HUES48 (cell line): Measurements from ENCODE around the gene MYO3B.

Source experiments
- H3K27ac ChIP-seq: one replicate; pipeline ENCODE4 v1.7.0; 2013; ENCODE audit warnings: low read depth, low read length, inconsistent platforms
- H3K27me3 ChIP-seq: 2 replicates; pipeline ENCODE4 v1.6.1; 2013; ENCODE audit warnings: mild to moderate bottlenecking, low read length; ENCODE audit not compliant: control insufficient read depth, insufficient read depth
- H3K36me3 ChIP-seq: 2 replicates; pipeline ENCODE4 v1.6.1; 2013; ENCODE audit warnings: low read length; ENCODE audit not compliant: control insufficient read depth, insufficient read depth
- H3K4me1 ChIP-seq: 2 replicates; pipeline ENCODE4 v1.6.1; 2013; ENCODE audit warnings: mild to moderate bottlenecking, low read length; ENCODE audit not compliant: control insufficient read depth, insufficient read depth
- H3K4me3 ChIP-seq: 2 replicates; pipeline ENCODE4 v1.5.1; 2013; ENCODE audit warnings: mild to moderate bottlenecking, low read depth, low read length
- H3K9ac ChIP-seq: 2 replicates; pipeline ENCODE4 v1.6.1; 2013; ENCODE audit warnings: mild to moderate bottlenecking, low read depth, low read length, moderate library complexity
- H3K9me3 ChIP-seq: 2 replicates; pipeline ENCODE4 v1.6.1; 2013; ENCODE audit warnings: low read length; ENCODE audit not compliant: control insufficient read depth, insufficient read depth

Gene MYO3B

DNA sequence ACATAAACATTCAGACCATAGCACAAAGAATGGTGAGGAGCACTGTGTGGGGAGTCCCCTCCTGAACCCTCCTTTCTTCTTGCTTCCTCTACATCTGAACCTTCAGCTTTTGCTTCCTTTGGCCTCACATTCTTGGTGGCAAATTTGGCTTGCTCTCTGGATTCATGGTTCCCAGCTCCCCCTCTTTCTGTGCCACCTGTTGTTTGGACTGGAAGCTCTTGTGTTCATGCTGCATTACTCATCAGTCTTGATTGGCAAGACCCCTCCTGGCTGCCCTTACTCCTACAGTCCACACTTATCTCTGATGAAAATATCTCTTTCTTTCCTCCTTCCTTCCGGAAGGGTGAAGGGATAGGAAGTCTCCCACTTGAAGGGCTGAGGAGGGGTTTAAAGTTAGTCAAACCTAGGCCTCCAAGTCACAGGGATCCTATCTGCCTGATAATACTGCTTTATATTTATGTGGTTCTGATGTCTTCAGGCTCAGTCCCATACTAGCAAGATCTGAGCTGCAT, 70.0 kb downstream of the MYO3B start:
- H3K27ac ChIP-seq, result no peak overlapping the region
- H3K4me3 ChIP-seq, result no peak overlapping the region
- H3K36me3 ChIP-seq, result no peaks in the 10 kb centered on the region
- H3K27me3 ChIP-seq, result no peaks in the 10 kb centered on the region
- H3K9ac ChIP-seq, result no peak overlapping the region
- no peaks in the 10 kb centered on the region for H3K9me3 ChIP-seq
- H3K4me1 ChIP-seq, result no peaks in the 10 kb centered on the region

DNA sequence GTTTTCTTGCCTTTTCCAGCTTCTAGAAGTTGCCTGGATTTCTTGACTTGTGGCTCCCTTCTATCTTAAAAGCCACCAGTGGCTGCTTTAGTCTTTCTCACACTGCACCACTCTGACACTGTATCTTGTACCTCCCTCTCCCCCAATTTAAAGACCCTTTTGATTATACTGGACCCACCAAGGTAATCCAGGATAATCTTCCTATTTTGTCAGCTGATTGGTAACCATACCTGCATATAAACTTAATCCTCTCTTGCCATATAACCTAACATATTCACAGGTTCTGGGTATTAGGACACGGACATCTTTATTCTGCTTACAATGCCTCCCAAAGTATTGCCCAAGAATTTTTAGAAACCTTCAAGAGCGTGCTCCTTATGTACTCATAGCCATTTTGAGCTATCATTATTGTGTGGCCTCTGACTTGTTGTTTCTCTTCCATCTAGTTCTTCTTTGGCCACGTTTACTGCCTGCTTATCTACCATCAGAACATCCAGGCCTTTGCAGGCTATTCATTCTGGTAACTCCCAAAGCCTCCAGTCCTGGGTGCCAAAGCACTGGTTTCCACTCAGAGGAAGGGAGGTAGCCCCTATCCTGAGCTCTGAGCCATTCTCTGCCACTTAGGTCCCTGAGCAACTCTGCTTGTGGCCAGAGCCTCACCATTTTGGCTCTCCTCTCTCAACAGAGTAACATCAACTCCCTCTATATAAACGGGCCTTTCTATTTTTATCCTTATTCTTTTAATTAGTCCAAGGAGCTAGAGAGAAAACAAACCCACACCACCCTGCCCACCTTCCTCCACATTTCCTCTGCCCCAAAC, 70.8 kb downstream of the MYO3B start:
- H3K9ac ChIP-seq, result no peak overlapping the region
- H3K4me1 ChIP-seq, result no peaks in the 10 kb centered on the region
- no peaks in the 10 kb centered on the region for H3K36me3 ChIP-seq
- H3K27me3 ChIP-seq, result no peaks in the 10 kb centered on the region
- no peak overlapping the region for H3K4me3 ChIP-seq
- H3K27ac ChIP-seq, result no peak overlapping the region
- H3K9me3 ChIP-seq, result no peaks in the 10 kb centered on the region

DNA sequence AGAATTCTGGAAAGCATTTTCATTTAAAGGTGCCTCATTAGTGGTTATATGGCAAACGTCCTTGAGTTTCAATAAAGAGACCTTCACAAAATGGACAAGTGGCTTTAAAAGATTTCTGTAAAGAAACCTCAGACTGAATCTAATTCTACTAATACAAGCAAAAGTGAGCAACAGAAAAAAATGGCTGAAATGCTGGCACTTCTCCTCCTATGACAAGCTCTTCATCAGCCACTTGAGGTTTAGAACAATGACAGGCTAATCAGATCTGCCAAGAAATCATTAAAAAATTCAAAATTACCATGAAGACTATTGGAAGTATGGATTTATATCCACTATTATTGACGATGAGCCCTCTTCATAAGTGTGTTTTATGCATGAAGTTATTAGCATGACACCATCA, 71.8 kb downstream of the MYO3B start:
- H3K27ac ChIP-seq, result no peak overlapping the region
- H3K4me1 ChIP-seq, result no peaks in the 10 kb centered on the region
- H3K36me3 ChIP-seq, result no peaks in the 10 kb centered on the region

DNA sequence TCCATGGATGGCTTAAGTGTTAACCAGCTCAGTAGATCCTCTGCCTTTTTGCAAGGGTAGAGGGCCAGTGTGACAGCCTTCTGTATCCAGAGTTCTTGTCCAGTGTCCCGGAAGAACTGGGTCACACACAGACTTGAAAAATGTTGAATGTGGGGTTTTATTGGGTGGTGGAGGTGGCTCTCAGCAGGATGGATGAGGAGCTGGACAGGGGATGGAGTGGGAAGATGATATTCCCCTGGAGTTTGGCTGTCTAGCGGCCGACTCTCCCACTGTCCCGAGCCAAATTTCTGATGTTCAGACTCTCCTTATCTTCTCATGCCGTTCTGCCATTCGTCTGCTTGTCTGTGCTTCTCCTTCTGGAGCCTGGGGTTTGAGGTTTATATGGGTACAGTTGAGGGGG, 72.6 kb downstream of the MYO3B start:
- no peak overlapping the region for H3K27ac ChIP-seq
- H3K27me3 ChIP-seq, result no peaks in the 10 kb centered on the region
- H3K4me3 ChIP-seq, result no peak overlapping the region
- H3K36me3 ChIP-seq, result no peaks in the 10 kb centered on the region
- no peak overlapping the region for H3K9ac ChIP-seq
- no peaks in the 10 kb centered on the region for H3K9me3 ChIP-seq
- H3K4me1 ChIP-seq, result no peaks in the 10 kb centered on the region

More for the DNA sequence above, 71.8 kb downstream of the MYO3B start:
- Histone ChIP-seq H3K9me3 (no peaks in the 10 kb centered on the region), H3K27me3 (no peaks in the 10 kb centered on the region), H3K9ac (no peak overlapping the region), H3K4me3 (no peak overlapping the region)

DNA sequence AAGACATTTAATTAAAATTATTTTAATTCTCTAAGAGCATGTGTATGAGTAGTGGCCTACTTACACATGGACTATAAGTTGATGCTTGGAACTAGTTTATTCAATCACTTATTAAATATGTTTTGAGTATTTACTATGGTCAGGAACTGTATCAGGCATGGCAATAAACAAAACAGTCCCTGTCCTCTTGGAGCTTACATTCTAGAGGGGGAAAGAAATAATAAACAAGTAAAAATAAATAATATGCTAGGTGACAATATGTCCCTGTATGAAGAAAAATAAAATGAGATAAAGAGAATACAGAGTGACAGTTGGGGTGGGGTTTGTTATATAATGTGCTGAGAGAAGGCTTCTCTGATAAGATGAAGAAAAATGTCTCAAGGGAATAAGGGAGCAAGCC, 74.5 kb downstream of the MYO3B start:
- H3K27ac ChIP-seq, result no peak overlapping the region
- H3K9ac ChIP-seq, result no peak overlapping the region
- no peak overlapping the region for H3K4me3 ChIP-seq
- no peaks in the 10 kb centered on the region for H3K36me3 ChIP-seq
- no peaks in the 10 kb centered on the region for H3K27me3 ChIP-seq
- H3K4me1 ChIP-seq, result no peaks in the 10 kb centered on the region
- no peaks in the 10 kb centered on the region for H3K9me3 ChIP-seq

DNA sequence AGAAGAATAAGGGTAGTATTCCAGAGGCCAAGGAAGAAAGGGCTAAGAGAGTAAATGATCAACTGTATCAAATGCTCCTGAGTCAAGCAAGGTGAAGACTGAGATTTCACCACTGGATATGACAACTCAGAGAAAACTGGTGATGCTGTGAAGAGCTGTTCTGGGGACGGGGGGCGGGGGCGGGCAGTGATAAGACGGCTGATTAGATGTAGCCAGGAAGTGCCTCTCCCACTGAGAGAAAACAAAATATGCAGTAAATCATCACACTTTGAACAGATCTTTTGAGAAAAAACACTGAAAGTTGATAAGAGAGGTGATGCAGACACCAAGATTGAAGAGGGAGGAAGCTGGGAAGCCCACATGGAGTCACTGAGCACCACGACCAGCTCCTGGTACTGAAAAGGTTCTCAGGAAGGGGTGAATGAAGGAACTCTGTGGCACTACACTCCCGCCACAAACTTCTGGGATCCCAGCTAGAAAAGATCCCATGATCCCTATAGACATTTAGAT, 75.8 kb downstream of the MYO3B start:
- H3K27ac ChIP-seq, result no peak overlapping the region
- no peaks in the 10 kb centered on the region for H3K27me3 ChIP-seq
- H3K4me1 ChIP-seq, result no peaks in the 10 kb centered on the region
- H3K36me3 ChIP-seq, result no peaks in the 10 kb centered on the region
- H3K4me3 ChIP-seq, result no peak overlapping the region
- no peak overlapping the region for H3K9ac ChIP-seq
- H3K9me3 ChIP-seq, result no peaks in the 10 kb centered on the region

DNA sequence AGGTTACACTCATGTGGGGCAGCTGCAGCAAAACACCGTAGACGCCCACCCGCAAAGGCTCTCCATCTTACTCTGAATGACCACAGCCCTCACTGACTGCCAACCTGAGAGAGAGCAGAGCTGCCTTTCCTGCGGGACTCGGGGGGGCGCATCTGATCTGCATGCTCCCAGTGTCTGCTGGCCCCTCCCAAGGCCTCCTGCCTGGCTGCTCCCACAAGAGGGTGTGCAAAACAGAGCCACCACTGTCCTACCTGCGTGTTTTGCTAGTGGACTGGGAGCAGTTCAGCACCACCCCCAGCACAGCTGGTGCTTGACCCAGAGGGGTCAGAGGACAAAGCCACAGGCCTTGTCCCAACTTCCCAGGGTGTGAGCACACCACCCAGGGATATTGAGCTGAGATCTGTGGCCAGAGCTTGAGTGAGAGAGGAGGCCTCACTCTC, 76.4 kb downstream of the MYO3B start:
- H3K4me1 ChIP-seq, result no peaks in the 10 kb centered on the region
- H3K27me3 ChIP-seq, result no peaks in the 10 kb centered on the region
- H3K27ac ChIP-seq, result no peak overlapping the region
- H3K4me3 ChIP-seq, result no peak overlapping the region
- H3K9me3 ChIP-seq, result no peaks in the 10 kb centered on the region
- H3K9ac ChIP-seq, result no peak overlapping the region
- H3K36me3 ChIP-seq, result no peaks in the 10 kb centered on the region

DNA sequence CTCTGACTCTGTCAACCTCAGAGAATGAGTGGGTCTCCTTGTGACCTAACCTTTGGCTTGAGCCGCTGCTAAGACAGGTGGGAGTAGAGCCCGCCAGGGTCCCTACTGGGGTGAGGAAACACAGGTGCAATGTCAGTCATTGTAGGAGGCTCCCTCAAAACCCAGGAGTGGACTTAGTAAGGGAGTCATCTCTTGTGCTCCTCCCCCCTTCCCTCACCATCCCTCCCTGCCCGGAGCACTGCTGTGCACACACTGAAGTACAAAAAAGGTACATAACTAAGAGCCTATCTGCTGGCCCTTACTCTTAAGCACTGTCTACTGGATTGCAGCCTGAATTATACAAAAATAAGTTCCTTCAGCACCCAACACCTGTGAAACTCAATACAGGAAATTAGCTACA, 77.2 kb downstream of the MYO3B start:
- Histone ChIP-seq H3K4me3 (no peak overlapping the region), H3K27ac (no peak overlapping the region), H3K9me3 (no peaks in the 10 kb centered on the region), H3K27me3 (no peaks in the 10 kb centered on the region), H3K36me3 (no peaks in the 10 kb centered on the region), H3K9ac (no peak overlapping the region), H3K4me1 (no peaks in the 10 kb centered on the region)

DNA sequence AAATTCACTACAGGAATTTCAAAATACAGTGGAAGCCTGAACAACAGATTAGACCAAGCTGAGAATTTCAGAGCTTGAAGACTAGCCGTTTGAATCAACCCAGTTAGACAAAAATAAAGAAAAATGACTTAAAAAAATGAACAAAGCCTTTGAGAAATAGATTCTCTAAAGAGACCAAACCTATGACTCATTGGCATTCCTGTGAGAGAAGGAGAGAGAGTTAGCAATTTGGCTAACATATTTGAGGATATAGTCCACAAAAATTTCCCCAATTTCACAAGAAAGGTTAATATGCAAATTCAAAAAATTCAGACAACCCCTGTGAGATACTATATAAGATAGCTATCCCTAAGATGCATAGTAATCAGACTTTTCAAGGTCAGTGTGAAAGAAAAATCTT, 78.0 kb downstream of the MYO3B start:
- Histone ChIP-seq H3K27me3 (no peaks in the 10 kb centered on the region), H3K27ac (no peak overlapping the region), H3K9me3 (no peaks in the 10 kb centered on the region), H3K4me3 (no peak overlapping the region), H3K4me1 (no peaks in the 10 kb centered on the region), H3K9ac (no peak overlapping the region), H3K36me3 (no peaks in the 10 kb centered on the region)

DNA sequence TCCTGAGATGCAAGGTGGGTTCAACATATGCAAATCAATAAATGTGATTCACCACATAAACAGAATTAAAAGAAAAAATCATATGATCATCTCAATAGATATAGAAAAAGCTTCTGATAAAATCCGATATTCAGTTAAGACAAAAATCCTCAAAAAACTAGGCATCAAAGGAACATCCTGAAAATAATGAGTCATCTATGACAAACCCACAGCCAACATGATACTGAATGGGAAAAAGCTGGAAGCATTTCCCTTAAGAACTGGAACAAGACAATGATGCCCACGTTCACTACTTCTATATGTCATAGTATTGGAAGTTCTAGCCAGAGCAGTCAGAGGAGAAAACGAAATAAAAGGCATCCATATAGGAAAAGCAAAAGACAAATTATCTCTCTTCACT, 80.4 kb downstream of the MYO3B start:
- peaks cover 5% of the 10 kb centered on the region for H3K9me3 ChIP-seq
- H3K4me3 ChIP-seq, result no peak overlapping the region
- H3K27ac ChIP-seq, result no peak overlapping the region
- H3K27me3 ChIP-seq, result no peaks in the 10 kb centered on the region
- H3K4me1 ChIP-seq, result no peaks in the 10 kb centered on the region
- H3K36me3 ChIP-seq, result no peaks in the 10 kb centered on the region
- H3K9ac ChIP-seq, result no peak overlapping the region

DNA sequence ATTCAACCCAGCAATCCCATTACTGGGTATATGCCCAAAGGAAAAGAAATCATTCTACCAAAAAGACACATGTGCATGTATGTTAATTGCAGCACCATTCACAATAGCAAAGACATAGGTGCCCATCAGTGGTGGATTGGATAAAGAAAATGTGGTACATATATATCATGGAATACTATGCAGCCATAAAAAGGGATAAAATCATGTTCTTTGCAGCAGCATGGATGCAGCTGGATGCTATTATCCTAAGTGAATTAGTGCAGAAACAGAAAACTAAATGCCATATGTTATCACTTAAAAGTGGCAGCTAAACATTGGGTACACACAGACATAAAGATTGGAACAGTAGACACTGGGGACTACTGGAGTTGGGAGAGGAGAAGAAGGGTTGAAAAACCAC, 82.2 kb downstream of the MYO3B start:
- H3K4me1 ChIP-seq, result no peaks in the 10 kb centered on the region
- H3K4me3 ChIP-seq, result no peak overlapping the region
- H3K27ac ChIP-seq, result no peak overlapping the region
- H3K9me3 ChIP-seq, result peaks cover 10% of the 10 kb centered on the region
- no peak overlapping the region for H3K9ac ChIP-seq
- H3K27me3 ChIP-seq, result no peaks in the 10 kb centered on the region
- H3K36me3 ChIP-seq, result no peaks in the 10 kb centered on the region
